Sigmoid colon (tissue), 4 donors: ENCODE measurements around the gene DIPK1A.

ENCODE experiments used
- CTCF ChIP-seq, 4 experiments: fragments of 450-650 bp in 3 of 4; fragments of 200-600 bp in 1 of 4; IDR thresholded peaks; one replicate each; pipeline ENCODE4 v1.5.1; 2016 to 2019; ENCODE audit warnings: antibody characterized with exemption in 4 of 4, mild to moderate bottlenecking in 3 of 4, moderate library complexity in 2 of 4
- EP300 ChIP-seq, 4 donors: sonication (generic); formaldehyde crosslinking; IDR thresholded peaks; one replicate each; pipeline ENCODE4 v1.6.1; 2017; ENCODE audit warnings: antibody characterized with exemption in 4 of 4
- POLR2AphosphoS5 ChIP-seq, 4 donors: sonication (generic); formaldehyde crosslinking; IDR thresholded peaks; one replicate each; pipeline ENCODE4 v1.6.1; 2017; ENCODE audit warnings: antibody characterized with exemption in 4 of 4

- no peak for TF ChIP-seq POLR2AphosphoS5 (IDR thresholded peaks at IDR 0.05)
- no peak for TF ChIP-seq CTCF (IDR thresholded peaks at IDR 0.05)
- no peak for TF ChIP-seq EP300 (IDR thresholded peaks at IDR 0.05)
Observed at GRCh38 chr1:92931691-92932090, 29.6 kb downstream of the DIPK1A start.
